ENCODE data around the gene FLT4.
"Not testable (repeated sequence)": the region's sequence is repeated elsewhere in the genome, so short reads cannot be mapped to it uniquely, and the experiment has no call there.

Gene FLT4

GRCh38 chr5:180669661-180670060 is 20.3 kb upstream of the FLT4 start:
- DNase-seq: no peak

- no peak for DNase-seq
Observed at GRCh38 chr5:180668835-180669596, 19.6 kb upstream of the FLT4 start.

- DNase-seq: no peak
Observed at GRCh38 chr5:180666812-180667211, 17.4 kb upstream of the FLT4 start.

GRCh38 chr5:180665682-180666404 is 16.4 kb upstream of the FLT4 start:
- DNase-seq: no peak

GRCh38 chr5:180658774-180659564 is 9.6 kb upstream of the FLT4 start:
- no peak for DNase-seq

GRCh38 chr5:180655243-180655642 is 5.8 kb upstream of the FLT4 start:
- not testable (repeated sequence) for DNase-seq

GRCh38 chr5:180652771-180653170 is 3.4 kb upstream of the FLT4 start:
- no peak for DNase-seq

- no peak for DNase-seq
Observed at GRCh38 chr5:180652346-180652745, 2.9 kb upstream of the FLT4 start.

GRCh38 chr5:180648658-180649296 is 623 bp downstream of the FLT4 start:
- DNase-seq: no peak

- DNase-seq: no peak
Observed at GRCh38 chr5:180647941-180648500, 1.4 kb downstream of the FLT4 start.

GRCh38 chr5:180647465-180647864 is 1.9 kb downstream of the FLT4 start:
- no peak for DNase-seq

GRCh38 chr5:180646963-180647305 is 2.5 kb downstream of the FLT4 start:
- no peak for DNase-seq

GRCh38 chr5:180646289-180646962 is 3.0 kb downstream of the FLT4 start:
- DNase-seq: no peak

- no peak for DNase-seq
Observed at GRCh38 chr5:180645274-180646204, 3.9 kb downstream of the FLT4 start.

GRCh38 chr5:180644825-180645273 is 4.6 kb downstream of the FLT4 start:
- no peak for DNase-seq

- no peak for DNase-seq
Observed at GRCh38 chr5:180644129-180644824, 5.1 kb downstream of the FLT4 start.

GRCh38 chr5:180643191-180643851 is 6.1 kb downstream of the FLT4 start:
- DNase-seq: no peak

GRCh38 chr5:180642779-180643178 is 6.6 kb downstream of the FLT4 start:
- DNase-seq: no peak

- DNase-seq: no peak
Observed at GRCh38 chr5:180642181-180642775, 7.1 kb downstream of the FLT4 start.

All from hippocampal formation (tissue), 2 donors.